Activated T-cell treated with anti-CD3 and anti-CD28 coated beads, Interleukin-2, amount 50 U/mL, for 24 hours (primary cell): ENCODE data around the gene DUOXA1.
A peak's percentile ranks its signal among the peaks of the same experiment; 100 is the strongest.
"Not testable (repeated sequence)": the region's sequence is repeated elsewhere in the genome, so short reads cannot be mapped to it uniquely, and the experiment has no call there.

Experiments
- DNase-seq: peaks from one replicate; pipeline ENCODE4 v3.0.0-alpha.2; 2020
- H3K27ac Mint-ChIP-seq: 2 replicates; pipeline ENCODE4 v1.8.0; 2020; ENCODE audit warnings: mild to moderate bottlenecking, mixed read lengths
- H3K27me3 Mint-ChIP-seq: 2 replicates; pipeline ENCODE4 v1.8.0; 2020; ENCODE audit warnings: mixed read lengths
- H3K36me3 Mint-ChIP-seq: 2 replicates; pipeline ENCODE4 v1.8.0; 2020; ENCODE audit warnings: low read depth, mixed read lengths
- H3K4me1 Mint-ChIP-seq: 2 replicates; pipeline ENCODE4 v1.8.0; 2020; ENCODE audit warnings: low read depth, mixed read lengths
- H3K4me3 Mint-ChIP-seq: 2 replicates; pipeline ENCODE4 v1.8.0; 2020; ENCODE audit warnings: mild to moderate bottlenecking, moderate library complexity, mixed read lengths
- H3K9me3 Mint-ChIP-seq: 2 replicates; pipeline ENCODE4 v1.8.0; 2020; ENCODE audit warnings: mixed read lengths

Gene DUOXA1

DNA sequence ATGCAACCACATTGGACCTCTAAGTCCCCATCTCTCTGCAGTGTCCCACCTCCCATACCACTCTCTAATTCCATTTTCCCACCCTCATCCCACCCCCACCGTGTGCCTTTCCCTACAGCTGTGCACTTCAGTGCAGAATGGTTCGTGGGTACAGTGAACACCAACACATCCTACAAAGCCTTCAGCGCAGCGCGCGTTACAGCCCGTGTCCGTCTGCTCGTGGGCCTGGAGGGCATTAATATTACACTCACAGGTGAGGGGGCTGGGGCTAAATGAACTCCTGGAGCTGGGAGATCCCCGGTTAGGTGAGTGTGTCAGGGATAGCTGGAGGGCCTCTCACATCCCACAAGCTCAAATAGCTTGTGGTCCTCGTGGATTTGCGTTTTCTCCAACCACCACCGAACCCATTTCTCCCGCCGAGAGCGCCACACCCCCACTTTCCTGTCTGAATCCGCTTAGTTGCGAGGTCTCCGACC lies 13.6 kb downstream of the DUOXA1 start:
- no peak overlapping the region for H3K27ac Mint-ChIP-seq
- no peaks in the 10 kb centered on the region for H3K9me3 Mint-ChIP-seq
- H3K4me3 Mint-ChIP-seq: no peak overlapping the region
- H3K27me3 Mint-ChIP-seq: peaks cover 81% of the 10 kb centered on the region
- H3K4me1 Mint-ChIP-seq: peaks cover 43% of the 10 kb centered on the region
- DNase-seq: no peak
- H3K36me3 Mint-ChIP-seq: no peaks in the 10 kb centered on the region

DNA sequence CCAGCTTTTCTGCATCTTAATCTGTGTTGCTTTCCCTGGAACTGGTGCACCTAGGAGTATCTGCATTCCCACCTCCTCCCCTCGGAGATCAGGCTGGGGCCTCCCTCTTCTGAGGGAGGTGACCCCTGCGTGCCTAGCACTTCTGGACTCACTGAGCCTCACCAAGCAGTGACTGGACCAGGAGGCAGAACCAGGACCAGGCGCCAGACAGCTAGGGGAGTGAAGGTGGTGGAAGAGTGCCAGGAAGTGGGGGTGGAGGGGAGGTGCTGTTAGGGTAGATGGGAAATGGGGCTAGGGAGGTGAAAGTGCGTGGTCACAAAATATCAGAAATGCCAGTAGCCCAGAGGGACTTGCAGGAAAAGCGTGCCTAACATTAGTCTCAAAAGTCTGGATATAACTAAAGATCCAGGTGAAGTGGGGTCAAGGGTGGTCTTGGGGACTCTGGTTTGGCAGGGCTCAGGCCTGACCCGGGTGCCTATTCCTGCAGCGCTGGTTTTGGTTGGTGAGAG lies 14.3 kb downstream of the DUOXA1 start:
- H3K4me1 Mint-ChIP-seq: peaks cover 43% of the 10 kb centered on the region
- H3K27me3 Mint-ChIP-seq: peaks cover 80% of the 10 kb centered on the region
- no peaks in the 10 kb centered on the region for H3K36me3 Mint-ChIP-seq
- no peak for DNase-seq
- H3K4me3 Mint-ChIP-seq: no peak overlapping the region
- H3K27ac Mint-ChIP-seq: no peak overlapping the region
- no peaks in the 10 kb centered on the region for H3K9me3 Mint-ChIP-seq

DNA sequence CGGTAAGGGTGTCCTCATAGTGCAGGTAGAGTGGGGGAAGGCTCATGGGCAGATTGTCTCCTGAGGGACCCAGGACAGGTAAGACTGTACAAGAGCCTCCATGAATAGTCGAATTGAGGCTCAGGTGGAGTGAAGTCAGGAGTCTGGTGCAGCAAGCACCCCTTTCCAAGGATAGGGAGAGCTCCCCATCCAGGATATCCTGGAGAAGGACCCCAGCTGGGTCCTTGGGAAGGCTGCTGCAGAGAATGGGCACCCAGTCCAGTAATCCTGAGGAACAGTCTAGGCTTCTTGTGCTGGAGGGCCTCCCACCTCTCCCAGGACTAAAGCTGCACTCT lies 15.0 kb downstream of the DUOXA1 start:
- no peaks in the 10 kb centered on the region for H3K36me3 Mint-ChIP-seq
- H3K27me3 Mint-ChIP-seq: peaks cover 81% of the 10 kb centered on the region
- DNase-seq: no peak
- H3K9me3 Mint-ChIP-seq: no peaks in the 10 kb centered on the region
- no peak overlapping the region for H3K27ac Mint-ChIP-seq
- peaks cover 43% of the 10 kb centered on the region for H3K4me1 Mint-ChIP-seq
- no peak overlapping the region for H3K4me3 Mint-ChIP-seq

DNA sequence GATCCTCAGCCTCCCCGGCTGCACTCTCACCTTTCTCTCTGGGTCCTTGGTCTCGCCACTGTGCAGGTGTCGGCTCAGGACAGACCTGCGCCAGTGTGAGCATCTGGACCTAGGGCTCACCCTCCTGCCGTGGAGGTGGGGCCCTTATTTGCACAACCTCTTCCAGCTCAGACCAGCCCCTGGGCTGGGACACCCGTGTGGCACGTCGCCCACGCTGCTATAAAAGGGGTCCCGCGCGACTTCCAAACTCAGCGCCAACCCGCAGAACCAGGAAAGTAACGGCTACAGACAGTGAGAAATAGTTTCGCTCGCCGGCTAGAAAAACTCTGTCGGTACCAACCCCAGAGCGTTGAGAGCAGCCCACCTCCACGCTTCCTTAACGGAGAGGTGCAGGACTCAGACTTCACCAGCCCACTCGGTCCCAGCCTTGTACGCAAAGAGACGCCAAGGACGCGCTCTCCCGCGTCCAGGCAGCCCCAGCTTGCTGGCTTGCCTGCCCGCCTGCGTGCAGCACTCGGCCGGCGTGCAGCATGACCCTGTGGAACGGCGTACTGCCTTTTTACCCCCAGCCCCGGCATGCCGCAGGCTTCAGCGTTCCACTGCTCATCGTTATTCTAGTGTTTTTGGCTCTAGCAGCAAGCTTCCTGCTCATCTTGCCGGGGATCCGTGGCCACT lies 15.5 kb downstream of the DUOXA1 start, which contains the start of the genes DUOX2 and DUOXA2:
TSS of gene DUOX2 (minus strand) at position 97 of the 675 bp plus-strand sequence. CDS start 761 bp downstream, outside the sequence.
TSS of gene DUOXA2 (plus strand) at position 251 of the 675 bp plus-strand sequence. CDS start at position 531, 280 bp downstream.
- no peaks in the 10 kb centered on the region for H3K36me3 Mint-ChIP-seq
- no peak within 1 kb of the TSS for H3K27ac Mint-ChIP-seq
- H3K4me1 Mint-ChIP-seq: peaks cover 43% of the 10 kb centered on the region
- peaks cover 84% of the 10 kb centered on the region for H3K27me3 Mint-ChIP-seq
- peak within 1 kb of the TSS; percentile 42 for H3K4me3 Mint-ChIP-seq
- no peaks in the 10 kb centered on the region for H3K9me3 Mint-ChIP-seq
- no peak for DNase-seq

DNA sequence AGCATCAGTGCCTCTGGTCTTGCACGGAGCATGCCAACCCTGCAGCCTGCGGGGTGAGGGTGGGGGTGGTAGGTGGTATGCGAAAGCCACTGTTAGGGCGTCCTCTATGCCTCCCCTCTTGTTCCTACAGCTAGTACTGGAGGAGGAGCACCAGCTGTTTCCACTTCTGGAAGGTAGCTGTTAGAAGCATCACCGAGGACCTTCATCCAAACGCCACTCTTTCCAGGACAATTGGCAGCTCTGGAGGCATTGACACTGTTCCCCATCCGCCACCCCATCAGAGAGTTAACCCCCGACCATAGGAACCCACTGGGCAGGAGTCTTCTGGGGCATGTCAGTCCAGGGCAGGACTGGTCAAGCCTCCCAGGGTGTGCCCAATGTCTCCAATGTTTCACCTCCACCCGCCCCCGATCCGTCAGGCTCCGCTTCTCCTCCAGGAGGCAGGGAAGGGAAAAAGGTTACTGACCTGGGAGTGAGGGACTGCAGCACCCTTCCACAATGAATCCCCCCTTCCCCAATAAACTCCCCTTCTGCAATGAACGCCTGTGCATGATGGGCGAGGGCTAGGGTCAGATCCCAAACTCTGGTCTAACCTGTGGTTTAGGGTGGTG lies 16.2 kb downstream of the DUOXA1 start:
- Mint-ChIP-seq H3K36me3 (no peaks in the 10 kb centered on the region), H3K4me3 (no peak overlapping the region), H3K27ac (no peak overlapping the region), H3K27me3 (peaks cover 90% of the 10 kb centered on the region), H3K9me3 (no peaks in the 10 kb centered on the region), H3K4me1 (peaks cover 43% of the 10 kb centered on the region)
- no peak for DNase-seq

DNA sequence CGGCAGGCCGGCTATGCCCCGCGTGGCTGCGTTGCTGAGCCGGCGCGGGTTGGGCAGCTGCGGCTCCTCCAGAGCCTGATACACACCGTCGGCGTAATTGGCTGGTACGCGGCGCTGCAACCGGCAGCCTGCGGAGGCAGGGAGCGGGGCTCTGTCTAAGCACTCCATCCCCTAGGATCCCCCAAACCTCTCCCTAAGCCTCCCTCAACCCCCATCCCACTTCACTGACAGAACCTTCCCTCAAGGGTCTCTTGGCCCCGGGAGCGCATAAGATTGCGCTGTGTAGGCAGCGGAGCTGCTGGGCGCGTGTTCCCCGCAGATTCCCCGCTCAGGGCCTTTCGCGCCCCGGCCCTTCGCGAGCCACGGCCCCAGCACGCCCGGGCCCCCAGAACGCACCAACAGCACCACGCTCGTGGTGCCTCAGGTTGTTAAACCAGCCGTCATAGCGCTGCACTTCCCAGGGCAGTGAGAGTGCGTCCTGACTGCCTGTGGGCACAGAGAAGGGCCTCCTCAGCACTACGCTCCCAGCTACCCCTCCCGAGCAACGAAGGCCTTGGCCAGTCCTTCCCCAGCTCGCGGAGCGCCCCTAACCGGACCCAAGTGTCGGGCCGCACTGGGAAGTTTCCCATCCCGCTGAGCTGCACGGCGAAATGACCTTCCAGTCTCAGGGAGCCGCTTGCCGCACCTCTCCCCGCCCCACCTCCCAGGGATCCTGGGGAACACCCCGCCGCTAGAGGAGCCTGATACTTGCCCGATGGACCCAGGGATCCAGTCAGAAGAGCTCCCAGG lies 16.9 kb downstream of the DUOXA1 start:
- Mint-ChIP-seq H3K4me1 (peaks cover 41% of the 10 kb centered on the region), H3K4me3 (peak overlapping the region; percentile 59), H3K36me3 (no peaks in the 10 kb centered on the region), H3K27me3 (peaks cover 86% of the 10 kb centered on the region), H3K27ac (peak overlapping the region; percentile 44), H3K9me3 (no peaks in the 10 kb centered on the region)
- DNase-seq: peak; percentile 49

DNA sequence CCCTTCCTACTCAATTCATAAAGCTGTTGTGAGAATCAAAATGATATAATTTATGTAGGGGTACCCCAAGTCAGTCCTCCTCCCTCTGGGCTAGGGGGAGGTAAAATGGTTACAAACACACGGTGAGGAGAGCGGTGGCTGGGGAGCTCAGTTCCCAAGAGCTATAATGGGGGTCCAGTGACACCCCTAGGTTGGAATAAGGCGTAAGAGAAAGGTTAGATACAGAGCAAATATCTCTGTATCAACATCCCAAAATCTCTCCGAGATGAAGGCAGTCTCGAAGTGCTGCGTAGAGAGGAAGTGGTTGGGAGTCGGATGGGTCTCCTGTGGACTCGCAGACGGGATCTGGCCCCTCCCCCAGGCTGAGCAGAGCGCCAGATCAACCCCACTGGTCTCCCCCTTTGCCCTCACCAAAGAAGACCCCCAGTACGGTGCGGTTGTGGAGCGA lies 17.5 kb downstream of the DUOXA1 start:
- Mint-ChIP-seq H3K27me3 (peaks cover 82% of the 10 kb centered on the region), H3K4me3 (peak overlapping the region; percentile 59), H3K9me3 (no peaks in the 10 kb centered on the region), H3K27ac (peak overlapping the region; percentile 44), H3K36me3 (no peaks in the 10 kb centered on the region), H3K4me1 (peaks cover 34% of the 10 kb centered on the region)
- DNase-seq: no peak

DNA sequence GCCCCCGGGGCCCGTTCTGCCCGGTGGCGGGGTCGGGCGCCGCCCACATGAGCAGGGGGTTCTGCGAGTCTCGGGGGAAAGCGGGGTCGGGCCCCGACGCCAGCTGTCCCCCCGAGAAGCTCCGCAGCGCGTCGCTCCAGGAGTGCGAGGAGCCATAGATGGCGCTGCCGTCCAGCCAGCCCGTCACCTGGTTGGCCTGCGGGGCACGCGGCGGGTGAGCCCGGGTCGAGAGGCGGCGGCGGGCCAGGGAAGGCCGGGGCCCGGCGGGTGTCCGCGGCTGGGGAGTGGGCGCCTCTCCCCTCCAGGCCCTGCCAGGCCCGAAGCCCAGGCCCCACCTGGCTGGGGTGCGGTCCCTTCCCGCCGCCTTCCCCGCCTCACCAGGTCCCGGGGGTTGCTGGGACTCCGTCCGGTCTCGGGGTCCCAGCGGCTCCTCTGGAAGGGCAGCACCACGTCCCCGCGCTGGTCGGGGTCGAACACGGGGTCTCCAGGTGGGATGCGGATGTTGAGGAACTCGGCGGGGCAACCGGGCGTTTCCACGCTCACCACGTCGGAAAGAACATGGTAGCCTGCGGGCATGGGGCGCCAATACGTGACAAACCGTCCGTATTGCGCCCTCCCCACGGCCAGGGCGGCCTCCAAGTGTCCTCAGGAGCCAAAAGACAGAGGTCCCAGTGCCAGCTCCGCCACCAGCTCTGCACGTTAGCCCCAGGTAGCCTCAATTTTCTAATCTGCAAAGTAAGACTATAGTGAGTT lies 18.1 kb downstream of the DUOXA1 start:
- Mint-ChIP-seq H3K4me3 (no peak overlapping the region), H3K27ac (no peak overlapping the region), H3K4me1 (peaks cover 32% of the 10 kb centered on the region), H3K9me3 (no peaks in the 10 kb centered on the region), H3K36me3 (no peaks in the 10 kb centered on the region), H3K27me3 (peaks cover 79% of the 10 kb centered on the region)
- no peak for DNase-seq

DNA sequence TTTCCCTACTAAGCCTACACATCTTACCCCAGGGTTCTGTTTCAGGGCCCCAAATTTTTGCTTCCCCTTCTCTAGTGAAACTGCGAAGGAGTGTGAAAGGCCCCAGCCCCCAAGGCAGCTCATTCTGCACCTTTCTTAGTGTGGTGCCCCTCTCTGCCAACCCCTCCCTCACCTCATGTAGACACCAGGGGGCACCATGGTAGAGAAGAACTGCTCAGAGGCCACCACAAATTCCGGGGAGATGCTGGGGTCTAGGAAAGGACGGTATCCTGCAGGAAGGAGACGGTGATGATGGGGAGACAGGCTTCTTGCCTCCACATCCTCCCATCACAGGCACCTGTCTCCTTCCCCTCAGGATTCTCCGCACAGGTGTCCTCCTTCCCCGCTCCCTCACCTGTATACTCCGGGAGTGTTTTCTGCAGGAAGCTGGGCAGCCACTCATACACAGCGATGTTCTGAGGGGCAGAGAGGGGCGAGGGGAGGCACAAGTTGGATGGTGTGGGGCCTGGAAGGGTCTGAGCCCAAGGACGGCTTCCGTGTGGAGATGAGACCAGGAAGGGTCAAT lies 19.3 kb downstream of the DUOXA1 start:
- no peaks in the 10 kb centered on the region for H3K9me3 Mint-ChIP-seq
- H3K27me3 Mint-ChIP-seq: peaks cover 67% of the 10 kb centered on the region
- H3K36me3 Mint-ChIP-seq: no peaks in the 10 kb centered on the region
- H3K4me3 Mint-ChIP-seq: no peak overlapping the region
- no peak for DNase-seq
- peaks cover 27% of the 10 kb centered on the region for H3K4me1 Mint-ChIP-seq
- H3K27ac Mint-ChIP-seq: no peak overlapping the region

DNA sequence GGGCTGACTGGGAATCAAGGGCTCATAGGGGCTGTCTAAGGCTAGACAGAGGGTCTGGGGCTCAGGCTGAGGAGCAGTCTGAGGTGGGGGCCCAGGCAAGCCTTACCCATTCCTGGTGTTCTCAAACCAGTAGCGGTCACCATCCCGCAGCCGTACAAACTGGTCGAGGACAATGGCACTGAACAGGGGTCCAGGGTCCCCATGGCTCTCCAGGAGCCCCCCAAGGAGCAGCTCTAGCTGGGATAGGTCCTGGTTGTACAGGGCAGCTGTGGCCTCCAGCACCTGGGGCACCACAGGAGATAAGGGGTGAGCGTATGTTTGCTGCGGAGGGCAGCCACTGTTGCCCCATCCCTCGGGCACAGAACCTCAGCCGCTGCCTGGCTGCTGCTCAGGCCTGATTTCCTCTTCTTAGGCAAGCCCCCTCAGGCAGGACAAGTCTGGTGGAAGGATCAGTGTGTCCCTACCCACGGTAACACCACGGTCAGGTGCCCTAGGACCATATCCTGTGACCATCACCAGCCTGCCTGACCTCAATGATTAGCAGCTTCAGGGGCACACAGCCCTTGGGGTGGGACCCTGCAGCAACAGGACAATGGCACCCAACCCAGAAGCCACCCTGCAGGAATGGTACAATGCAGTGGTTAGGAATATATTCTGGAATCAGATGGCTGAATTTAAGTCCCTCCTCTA lies 21.6 kb downstream of the DUOXA1 start:
- H3K4me3 Mint-ChIP-seq: no peak overlapping the region
- no peaks in the 10 kb centered on the region for H3K36me3 Mint-ChIP-seq
- peaks cover 12% of the 10 kb centered on the region for H3K4me1 Mint-ChIP-seq
- no peak overlapping the region for H3K27ac Mint-ChIP-seq
- no peaks in the 10 kb centered on the region for H3K9me3 Mint-ChIP-seq
- DNase-seq: no peak
- H3K27me3 Mint-ChIP-seq: peaks cover 55% of the 10 kb centered on the region

DNA sequence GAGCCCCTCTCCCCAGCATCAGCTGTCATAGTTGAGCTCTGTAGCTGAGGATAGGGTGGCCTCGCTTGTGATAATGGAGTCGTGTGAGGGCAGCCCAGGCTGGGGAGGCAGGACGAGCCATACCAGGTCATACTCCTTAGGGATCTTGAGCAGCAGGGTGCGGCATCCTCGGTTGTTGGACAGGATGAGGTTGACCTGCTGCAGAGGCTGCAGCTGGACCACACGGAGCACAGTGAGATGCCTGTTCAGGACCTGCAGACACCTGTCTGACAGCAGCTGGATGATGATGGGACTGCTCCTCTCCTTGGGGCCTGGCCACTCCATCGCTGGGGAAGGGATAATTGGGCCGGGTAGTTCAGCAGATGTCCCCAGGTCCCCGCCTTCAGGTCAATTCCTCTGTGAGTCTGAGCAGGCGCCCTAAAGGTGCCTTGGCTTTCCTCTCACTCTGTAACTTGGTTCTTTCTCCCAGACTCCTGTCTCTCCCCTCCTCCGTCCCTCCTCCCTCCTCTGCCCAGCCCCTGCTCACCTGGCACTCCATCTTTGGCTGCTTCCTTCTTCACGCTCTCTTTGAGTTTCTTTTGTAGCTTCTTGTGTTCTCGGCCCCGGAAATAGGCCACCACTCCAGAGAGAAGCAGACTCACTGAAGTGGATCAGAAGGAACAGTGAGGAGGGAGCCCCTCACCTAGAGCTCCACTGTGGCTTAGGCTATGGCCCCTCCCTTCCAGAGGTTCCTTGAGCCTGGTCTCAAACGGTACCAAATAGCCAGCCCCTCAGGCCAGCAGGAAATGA lies 23.5 kb downstream of the DUOXA1 start:
- Mint-ChIP-seq H3K9me3 (no peaks in the 10 kb centered on the region), H3K4me1 (no peaks in the 10 kb centered on the region), H3K27ac (no peak overlapping the region), H3K27me3 (peaks cover 41% of the 10 kb centered on the region), H3K36me3 (no peaks in the 10 kb centered on the region), H3K4me3 (no peak overlapping the region)
- no peak for DNase-seq

DNA sequence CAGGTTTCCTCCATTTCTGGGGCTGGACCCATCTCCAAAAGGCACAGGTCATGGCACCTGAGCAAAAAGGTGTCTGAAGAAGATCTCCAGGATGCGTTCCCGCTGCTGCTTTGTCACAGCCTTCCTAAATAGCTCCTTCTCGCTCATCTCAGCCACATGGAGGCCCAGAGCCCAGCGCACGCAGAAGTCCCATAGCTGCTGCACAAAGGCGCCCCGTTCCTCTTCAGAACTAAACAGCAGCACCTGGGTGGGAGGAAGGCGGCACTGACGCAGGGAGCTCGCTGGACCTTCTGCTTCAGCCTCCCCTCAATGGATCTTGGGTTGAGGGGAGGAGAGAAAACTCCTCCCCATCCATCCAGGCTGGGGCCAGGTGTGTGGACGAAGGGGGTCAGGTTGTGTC lies 24.1 kb downstream of the DUOXA1 start:
- Mint-ChIP-seq H3K36me3 (no peaks in the 10 kb centered on the region), H3K9me3 (no peaks in the 10 kb centered on the region), H3K27me3 (peaks cover 39% of the 10 kb centered on the region), H3K4me3 (no peak overlapping the region), H3K4me1 (no peaks in the 10 kb centered on the region), H3K27ac (no peak overlapping the region)
- no peak for DNase-seq

DNA sequence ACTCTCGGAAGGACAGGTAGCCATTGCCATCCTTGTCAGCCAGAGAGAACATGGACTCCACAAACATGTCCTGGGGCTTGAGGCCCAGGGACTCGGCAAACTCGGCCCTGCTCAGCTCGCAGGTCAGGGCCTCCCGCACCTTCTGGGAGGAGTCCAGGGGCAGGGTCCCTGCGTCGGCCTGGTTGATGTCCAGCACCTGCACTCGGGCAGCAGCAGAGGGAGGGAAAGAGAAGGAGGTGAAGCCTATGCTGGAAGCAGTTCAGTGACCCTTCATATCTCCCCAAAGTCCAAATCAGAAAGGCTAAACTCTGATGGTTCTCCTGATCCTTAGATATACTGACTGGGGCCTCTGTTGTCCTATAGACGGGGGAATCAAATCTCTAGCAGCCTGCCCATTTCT lies 25.5 kb downstream of the DUOXA1 start:
- H3K27ac Mint-ChIP-seq, H3K36me3 Mint-ChIP-seq, H3K9me3 Mint-ChIP-seq, H3K4me3 Mint-ChIP-seq, H3K4me1 Mint-ChIP-seq, DNase-seq: not testable (repeated sequence)
- peaks cover 25% of the 10 kb centered on the region for H3K27me3 Mint-ChIP-seq
